Measurements from ENCODE around the gene ANO2.

ANO2 gene

DNA sequence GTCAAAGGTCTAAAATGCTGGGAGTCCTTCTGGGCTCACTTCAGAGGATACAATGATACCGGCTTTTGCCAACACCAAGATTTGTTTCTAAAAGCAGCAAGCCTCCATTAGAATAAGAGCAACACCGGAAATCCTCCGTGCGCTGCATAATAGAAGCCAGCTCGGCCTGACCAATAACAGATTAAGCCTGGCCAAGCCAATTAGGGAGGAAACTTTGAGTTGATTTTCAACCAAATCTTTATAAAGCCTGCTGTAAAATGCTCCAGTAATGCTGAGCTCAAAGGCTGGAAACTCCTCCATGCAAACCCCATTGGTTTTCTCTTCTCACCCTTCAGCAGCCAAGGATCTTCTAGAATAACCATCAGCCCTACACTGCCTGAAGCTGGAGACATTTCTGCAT is 363.0 kb downstream of the ANO2 start:
- DNase-seq (ENCODE audit: low read depth in 2 of 2), result no peak

DNA sequence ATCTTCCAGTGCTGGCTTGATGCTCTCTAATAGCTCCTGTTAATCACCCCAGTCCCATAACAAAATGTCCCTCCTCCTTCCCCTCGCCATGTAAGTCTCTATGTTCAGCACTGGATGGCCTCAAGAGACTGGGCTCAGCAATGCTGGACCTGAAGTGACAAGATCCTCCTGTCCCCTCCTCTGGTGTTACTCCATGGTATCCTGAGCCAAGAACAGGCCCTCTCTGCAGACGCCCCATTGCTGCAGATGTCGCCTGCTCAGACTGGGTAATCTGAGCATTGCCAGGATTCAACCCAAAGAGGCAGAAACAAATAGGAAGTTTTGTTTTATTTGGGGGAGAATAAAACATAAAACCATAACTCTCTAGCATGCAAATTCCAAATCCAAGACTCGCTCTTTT is 363.4 kb downstream of the ANO2 start:
- DNase-seq (ENCODE audit: low read depth in 2 of 2), result no peak

DNA sequence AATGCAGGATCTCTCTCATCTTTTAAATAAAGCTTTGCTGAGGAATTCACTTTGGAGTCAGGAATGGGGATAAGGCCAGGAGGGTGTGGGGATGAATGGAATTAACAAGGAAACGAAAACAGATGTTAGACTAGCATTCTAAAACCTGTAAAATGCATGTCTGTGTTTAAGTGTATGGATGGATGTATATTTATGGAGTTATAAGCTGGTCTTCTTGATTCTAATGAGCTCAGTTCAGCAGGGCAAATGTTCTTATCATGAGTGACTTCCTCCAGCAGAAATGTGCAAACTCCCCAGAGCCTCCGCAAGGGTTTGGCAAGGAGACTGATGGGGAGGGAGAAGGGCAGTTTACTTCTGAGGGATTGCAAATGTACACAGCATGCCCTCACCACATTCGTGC is 364.0 kb downstream of the ANO2 start:
- no peak for DNase-seq (ENCODE audit: low read depth in 2 of 2)

DNA sequence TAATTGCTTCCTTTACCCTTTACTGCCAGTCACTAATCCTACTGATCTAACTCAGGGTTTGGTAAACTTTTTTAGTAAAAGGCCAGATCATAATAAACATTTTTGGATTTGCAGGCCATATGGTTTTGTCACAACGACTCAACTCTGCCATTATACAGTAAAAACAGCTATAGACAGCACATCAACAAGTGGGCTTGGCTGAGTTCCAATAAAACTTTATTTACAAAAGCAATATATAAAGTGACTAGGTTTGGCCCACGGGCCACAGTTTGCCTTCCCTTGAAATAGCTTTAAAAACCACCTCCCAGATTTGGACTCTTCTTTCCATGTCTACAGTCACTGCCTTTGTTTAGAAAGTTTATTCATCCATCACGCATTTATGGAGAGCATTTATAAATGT is 366.3 kb downstream of the ANO2 start:
- no peak for DNase-seq (ENCODE audit: low read depth in 2 of 2)

DNA sequence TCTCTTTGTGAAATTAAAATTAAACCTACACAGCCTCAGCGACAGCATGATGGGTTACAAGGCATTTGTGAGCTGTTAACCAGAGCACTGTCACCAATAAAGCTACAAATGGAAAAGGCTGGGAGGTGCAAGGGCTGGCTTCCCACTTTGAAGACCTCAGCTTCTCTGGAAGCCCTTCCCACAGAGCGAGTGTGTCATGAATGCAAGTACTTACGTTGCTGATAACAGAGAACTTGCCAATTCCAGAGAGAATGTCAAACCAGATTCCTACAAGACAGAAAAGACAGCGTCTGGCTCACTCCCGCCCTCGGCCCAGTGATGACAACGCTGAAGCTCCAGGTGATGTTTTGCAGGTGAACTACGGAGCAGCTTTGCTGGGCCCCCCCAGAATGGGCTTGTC is 367.3 kb downstream of the ANO2 start:
- no peak for DNase-seq (ENCODE audit: low read depth in 2 of 2)

DNA sequence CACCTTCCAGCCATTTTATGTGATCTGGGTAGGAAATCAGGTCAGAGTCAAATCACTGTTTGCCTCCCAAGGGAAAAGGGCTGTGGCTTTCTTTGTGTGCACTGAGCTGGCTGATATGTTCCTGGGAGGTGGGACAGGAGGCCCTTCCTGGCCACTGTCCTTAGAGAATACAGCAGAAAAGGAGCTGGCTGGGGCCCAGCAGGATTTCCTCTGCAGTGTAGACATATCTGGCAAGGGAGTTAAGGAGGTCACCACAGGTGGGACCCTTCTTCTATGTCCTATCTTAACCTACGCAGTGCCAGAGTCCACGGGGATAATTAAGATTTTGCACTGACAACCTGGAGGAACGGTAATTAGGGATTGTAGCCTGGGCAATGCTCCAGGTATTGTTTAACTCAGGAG is 367.8 kb downstream of the ANO2 start:
- DNase-seq (ENCODE audit: low read depth in 2 of 2), result no peak

DNA sequence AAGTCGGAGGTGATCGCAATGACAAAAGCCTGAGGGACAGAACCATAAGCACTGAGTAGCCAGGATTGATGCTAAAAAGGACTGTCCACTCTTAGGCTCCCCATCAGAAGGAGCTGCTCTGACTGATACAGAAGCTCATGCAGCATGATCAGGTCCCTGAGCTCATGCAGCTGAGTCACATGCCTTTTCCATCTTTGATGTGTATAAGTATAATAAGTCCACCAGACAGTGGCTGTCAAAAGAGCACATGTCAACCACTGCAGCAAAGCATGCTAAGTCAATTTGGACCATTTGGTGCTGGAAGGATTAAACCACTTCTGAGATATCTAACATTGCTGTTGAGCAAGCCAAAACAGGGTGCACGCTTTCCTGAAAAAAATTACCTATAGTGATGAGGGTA is 369.1 kb downstream of the ANO2 start:
- no peak for DNase-seq (ENCODE audit: low read depth in 2 of 2)

DNA sequence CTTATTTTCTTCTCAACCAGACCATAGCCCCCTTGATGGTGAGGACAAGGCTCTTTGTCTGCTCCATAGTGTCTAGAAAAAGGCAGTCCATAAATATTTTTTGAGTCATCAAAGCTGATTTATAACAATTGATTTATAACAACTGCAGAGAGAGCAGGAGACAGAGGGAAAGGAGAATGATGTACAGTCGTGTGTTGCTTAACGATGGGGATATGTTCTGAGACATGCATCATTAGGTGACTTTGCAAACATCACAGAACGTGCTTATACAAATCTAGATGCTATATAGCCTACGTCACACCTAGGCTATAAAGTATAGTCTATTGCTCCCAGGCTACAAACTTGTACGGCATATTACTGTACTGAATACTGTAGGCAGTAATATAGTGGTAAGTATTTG is 369.8 kb downstream of the ANO2 start:
- no peak for DNase-seq (ENCODE audit: low read depth in 2 of 2)

DNA sequence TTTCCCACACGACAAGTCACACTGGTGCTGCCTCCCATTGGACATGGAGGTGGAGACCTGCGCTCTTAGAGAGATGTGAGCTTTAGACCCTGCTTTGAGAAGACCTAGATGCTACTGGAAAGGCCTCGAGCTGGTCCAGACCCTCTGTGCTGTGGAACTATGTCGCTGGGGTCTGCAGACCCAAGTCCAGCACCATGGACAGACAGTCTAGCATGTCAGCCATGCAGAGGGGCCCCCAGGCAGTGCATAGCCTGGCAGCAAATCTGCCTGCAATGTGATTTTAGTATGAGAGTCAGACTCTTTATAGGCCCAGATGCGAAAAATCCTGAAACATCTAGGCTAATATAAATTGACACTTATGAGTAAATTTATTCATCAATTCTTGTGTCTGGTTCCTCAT is 371.7 kb downstream of the ANO2 start:
- no peak for DNase-seq (ENCODE audit: low read depth in 2 of 2)

DNA sequence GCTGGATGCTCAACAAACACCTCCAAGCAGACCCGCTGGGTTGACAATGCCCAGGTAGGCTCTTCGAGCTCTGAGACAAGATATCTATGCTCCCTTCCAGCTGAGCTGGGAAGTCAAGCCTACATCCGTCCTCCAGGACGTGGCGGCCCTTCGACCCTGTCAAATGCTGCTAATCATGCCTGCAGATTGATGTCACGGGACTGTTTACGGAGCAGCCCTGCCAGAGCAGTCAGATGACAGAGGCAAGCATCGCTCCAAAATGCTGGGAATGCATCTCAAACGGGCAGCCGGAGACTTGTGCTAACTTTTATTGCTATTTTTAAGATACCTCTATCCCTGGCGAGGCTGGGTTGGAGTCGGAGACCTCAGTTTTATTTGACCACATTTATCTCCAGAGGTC is 373.9 kb downstream of the ANO2 start:
- DNase-seq (ENCODE audit: low read depth in 2 of 2), result no peak

DNA sequence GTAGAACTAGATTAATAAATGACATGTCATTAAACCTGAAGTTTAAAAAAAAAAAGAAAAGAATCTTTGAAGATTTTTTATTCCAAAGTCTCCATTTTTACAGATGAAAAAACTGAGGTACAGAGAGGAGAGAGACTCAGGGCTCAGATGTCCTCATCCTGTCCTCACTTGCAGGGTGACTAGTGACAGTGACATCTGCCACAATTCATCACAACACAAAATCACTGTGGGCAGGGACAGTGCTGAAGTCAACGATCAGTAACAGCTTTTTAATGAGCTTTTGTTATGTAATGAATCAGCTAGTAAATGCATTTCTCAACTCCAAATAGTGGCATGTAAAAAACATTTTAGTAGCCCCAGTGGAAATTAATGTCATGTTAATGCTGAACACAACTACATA is 374.6 kb downstream of the ANO2 start:
- DNase-seq (ENCODE audit: low read depth in 2 of 2), result no peak

DNA sequence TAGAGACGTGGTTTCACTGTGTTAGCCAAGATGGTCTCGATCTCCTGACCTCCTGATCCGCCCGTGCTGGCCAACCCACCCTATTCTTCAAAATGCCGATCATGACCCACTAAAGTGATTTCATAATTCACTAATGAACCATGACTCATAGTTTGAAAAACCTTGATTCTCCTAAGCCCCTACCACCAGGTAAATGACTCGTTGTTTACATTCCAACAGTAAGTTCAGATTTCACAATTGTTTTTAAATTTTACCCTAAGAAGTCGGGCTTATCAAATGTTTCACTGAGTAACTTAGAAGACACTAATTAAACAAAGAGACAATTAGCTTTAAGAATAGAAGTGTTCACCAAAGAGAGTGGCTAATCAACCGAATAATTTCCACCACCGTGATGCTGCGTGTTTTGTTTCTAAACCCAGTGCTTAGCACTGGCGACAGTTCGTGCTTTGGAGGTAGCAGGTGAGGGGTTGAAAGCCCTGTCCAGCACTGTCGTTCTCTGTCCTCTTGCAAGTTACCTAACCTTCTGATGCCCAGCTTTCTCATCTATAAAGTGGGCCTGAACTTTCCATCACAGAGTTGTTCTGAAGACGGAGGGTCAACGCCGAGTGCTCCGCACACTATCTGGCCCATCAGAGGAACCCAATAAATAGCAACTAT is 376.6 kb downstream of the ANO2 start:
- DNase-seq (ENCODE audit: low read depth in 2 of 2), result no peak

DNA sequence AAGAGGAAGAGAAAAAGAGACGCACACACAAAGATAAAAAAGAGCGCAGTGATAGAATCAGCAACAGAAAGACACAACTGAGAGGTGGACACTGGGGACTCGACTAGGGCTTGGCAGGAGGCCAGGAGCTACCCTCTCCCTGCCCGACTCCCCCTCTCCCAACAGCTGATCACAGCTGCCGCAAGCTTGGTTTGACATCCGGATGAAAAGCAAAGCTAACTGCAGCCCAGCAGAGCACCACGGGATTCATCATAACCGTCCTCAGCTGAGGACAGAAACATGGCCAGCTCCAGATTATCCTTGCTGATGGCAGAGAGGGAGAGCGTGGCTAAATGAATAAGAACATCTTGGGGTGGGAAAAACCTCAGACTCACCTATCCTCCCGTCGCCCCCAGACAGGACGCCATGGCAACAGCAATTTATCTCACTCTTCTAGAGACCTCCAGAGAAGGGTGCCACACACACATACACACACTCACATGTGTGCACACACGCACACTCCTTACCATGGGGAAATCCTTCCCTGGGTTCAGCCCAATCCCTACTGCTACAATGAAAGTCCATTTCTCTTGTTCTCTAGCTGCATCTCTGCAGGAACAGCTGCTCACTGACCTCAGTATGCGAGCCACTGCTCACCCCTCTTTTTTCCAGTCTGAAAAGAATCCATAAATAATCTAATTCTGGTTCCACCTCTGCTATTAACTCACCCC is 377.9 kb downstream of the ANO2 start:
- no peak for DNase-seq (ENCODE audit: low read depth in 2 of 2)

DNA sequence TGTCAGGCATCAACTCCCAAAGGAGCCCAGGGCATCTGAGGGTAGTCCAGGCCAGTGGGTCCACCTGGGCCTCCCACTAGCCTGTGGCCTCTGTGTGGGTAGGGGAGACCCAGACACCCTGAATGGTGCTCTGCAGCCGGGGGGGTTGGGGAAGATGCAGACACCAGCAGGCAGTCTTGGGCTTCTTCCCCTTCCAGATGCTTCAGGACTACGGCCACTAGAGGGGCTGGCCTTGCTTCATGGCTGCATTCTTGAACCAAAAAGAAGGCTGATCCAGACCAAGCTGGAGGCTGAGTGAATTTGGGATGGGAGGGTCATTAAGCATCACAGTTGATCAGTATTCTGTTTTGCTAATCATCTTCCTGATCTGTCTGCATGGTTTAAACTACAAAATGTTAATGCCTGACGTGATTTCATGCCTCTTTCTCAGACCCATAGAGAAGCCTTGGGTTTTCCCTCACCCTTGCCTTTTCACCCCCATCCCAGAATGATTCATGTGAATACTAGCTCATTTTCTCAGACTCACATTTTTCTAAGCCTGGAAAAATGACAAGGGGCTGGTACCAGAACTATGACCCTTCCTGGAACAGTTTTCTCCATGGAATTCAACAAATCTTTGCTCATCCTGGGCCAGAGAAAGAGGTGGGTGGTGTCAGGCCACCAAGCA is 379.0 kb downstream of the ANO2 start:
- DNase-seq (ENCODE audit: low read depth in 2 of 2), result no peak

DNA sequence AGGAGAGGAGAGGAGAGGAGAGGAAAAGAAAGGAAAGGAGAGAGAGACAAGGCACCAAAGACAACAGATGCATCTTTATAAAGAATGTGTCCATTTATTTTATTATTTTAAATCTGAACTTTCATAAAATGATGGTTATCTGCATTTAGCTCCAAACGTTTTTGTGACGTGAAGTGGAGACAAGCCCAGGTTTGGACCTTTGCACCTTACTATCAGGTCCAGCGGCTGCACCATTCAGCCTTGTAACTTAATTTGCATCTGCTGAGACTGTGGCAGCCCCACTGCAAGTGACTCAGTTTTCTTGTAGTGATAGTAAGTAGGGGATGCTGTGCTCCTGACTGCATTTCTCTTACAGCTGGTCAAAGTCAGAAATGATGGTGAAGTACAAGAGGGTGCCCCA is 382.5 kb downstream of the ANO2 start:
- DNase-seq (ENCODE audit: low read depth in 2 of 2), result no peak

DNA sequence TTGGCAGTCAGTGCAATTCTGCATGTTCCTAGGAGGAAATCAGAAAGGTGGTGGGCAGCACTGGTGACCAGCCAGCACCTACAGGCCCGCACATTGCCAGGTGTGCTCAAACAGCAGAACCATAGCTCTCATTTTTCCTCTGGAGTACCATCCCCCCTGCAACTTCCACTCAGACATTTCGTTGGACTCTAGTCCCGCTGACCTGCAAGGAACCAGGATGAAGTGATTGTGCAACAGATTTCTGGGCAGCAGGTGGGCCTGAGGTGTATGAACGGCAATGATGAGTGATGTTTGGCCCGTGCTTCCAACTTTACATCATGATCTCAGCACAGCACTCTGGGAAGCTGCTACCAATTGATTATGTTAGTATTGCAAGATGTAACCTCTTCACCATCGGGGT is 383.2 kb downstream of the ANO2 start:
- no peak for DNase-seq (ENCODE audit: low read depth in 2 of 2)

DNA sequence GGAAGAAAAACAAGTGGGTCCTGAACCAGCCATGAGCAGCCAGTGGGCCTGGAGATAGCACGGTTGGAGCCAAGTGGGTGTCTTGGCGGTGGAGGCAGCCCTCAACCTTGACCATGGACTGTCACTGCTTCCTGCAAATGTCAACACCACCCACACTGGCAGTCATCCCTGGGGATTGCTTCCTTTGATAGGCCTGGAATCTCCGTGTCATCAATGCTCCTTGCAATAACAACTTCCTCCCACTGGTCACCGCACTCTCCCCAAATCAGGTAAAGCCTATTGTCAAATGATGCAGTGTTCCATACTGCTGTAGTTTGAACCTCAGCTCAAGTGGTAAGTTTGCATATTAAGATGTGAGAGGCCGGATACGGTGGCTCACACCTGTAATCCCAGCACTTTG is 384.0 kb downstream of the ANO2 start:
- no peak for DNase-seq (ENCODE audit: low read depth in 2 of 2)

DNA sequence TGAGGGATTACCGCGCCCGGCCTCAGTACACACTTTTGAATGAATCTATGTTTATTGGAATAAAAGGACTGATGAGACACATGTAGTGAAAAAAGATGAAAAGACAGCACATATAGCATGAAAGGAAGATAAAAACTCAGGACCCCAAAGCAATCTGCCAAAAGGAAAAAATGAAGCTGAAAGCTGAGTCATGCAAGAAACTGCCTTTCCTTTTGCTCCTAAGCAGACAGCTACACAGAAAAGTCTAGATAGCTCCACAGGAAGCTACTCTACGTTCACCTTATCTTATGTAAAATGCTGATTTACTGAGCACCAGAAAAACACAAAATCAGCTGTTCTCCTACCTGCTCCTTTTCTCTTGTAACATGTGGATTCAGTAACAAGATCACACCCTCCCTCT is 384.8 kb downstream of the ANO2 start:
- DNase-seq (ENCODE audit: low read depth in 2 of 2), result no peak

DNA sequence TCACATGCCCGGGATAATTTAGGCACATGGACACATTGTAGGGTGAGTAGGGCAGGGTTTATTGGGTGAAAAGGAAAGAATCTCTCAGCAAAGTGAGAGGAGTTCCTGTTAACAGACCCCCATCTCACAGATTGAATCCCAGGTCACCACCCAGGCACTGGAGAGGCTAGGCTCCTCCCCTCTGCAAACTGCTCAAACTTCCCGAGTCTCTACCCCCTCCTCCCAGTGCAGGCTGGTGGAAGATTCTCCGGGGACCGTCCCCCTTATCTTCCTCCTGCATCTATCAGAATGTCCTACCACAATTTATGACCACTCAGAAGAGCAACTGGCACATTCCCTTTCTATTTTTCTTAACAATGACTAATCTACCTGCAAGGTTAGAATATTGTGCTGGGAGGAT is 387.2 kb downstream of the ANO2 start:
- DNase-seq (ENCODE audit: low read depth in 2 of 2), result no peak

DNA sequence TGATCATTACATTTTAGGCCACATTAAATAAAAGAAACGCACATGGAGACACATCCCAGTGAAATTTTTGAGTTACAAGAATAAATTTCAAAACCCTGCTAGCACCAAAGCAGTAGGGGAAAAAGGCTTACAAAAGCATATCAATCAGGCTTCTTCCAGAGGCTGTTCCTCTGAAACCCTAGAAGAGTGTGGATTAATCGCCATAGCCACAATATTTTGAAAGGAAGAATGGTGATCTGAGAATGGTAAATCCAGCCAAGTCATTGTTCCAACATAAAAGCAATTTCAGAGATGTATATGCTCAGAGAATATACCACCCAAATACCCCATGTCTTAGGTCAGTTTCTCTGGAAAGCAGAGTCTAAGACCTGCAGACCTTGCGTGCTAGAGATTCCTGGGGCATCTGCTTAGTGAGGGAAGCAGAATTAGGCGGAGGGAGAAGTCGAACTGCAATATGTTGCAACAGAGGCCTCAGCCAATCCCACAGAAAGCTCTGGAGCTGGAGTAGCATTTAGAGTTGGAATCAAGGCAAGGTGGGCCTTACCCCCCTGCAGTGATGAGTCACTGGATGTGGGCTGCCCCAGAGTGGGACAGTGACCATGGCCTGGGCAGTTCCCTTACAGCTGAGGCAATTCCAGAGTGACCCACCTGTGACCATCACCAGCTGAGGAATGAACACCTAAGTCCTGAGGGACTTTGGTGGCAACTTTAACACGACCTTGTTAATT is 387.9 kb downstream of the ANO2 start:
- DNase-seq (ENCODE audit: low read depth in 2 of 2), result no peak

DNA sequence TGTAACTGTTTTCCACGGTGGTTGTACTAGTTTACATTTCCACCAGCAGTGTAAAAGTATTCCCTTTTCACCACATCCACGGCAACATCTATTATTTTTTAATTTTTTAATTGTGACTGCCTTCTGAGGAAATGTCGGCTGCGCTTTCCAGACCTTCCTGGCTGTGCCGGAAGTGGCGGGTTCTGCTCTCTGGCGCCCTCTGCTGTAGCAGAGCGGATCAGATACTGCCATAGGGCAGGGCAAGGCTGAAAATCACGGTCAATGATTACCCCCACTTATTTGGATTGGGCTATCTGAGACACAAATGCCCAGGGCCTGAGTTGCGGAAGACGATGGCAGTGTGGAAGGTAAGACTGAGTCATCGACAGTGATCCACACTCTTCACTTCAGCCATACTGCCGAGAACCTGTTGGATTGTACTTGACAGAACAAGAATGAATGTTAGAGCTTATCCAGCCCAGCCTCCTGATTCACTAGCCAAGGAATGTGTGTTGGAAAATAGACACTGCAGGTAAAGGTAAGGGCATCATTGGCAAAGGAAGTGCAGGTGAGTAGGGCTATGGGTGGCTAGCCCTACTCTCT is 388.9 kb downstream of the ANO2 start:
- no peak for DNase-seq (ENCODE audit: low read depth in 2 of 2)

DNA sequence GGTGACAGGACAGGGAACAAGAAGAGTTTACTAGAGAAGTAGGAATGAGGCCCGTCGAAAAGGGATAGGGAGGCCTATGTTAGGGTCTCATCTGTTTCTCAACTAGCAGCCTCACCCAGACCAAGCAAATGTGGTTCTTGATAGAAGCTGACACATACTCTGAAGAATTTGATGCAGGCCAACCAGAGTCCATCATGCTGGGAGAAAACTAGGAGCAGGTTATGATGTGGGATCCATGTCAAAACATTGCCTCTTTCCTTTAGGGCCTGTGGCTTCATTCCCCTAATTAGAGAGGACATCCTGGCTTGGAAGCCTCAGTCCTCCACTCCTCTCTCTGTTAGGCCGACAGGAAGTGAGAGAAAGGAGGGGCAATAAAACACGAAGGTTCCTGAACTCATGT is 390.3 kb downstream of the ANO2 start:
- DNase-seq (ENCODE audit: low read depth in 2 of 2), result no peak
